A549 (cell line): ENCODE measurements around the gene CYSRT1. TPM values are rescaled to one million over a fixed set of nuclear protein-coding genes. Genes with fewer than 3 reads are reported as not detected.

ENCODE experiments used
- ATAC-seq, 2 experiments: fragments of 200-7000 bp in 1 of 2; fragments of >200 bp in 1 of 2; cut with Nextera tagmentation in 1 of 2; cut with Tn5 transposase in 1 of 2; 3 replicates each; pipeline versions ENCODE4 v1.8.0 to v1.9.1; 2018 to 2020; ENCODE audit warnings: mild to moderate bottlenecking in 1 of 2, moderate library complexity in 1 of 2
- CTCF ChIA-PET: fragments of 300-600 bp; sonication (Branson Sonifier 250); formaldehyde crosslinking; extraction: SDS; loops from one replicate; lab custom pipeline; 2021; ENCODE audit warnings: antibody characterized with exemption, inconsistent platforms; lab: Yijun Ruan, JAX
- POLR2A ChIA-PET: fragments of 350-600 bp; formaldehyde crosslinking; extraction: SDS; loops from one replicate; lab custom pipeline; 2021; ENCODE audit warnings: antibody characterized with exemption, inconsistent platforms; lab: Yijun Ruan, JAX
- DNase-seq, 2 experiments: peaks; one replicate each; pipeline versions ENCODE4 v3.0.0 to v3.0.0-alpha.2; 2011 to 2016; ENCODE audit warnings: low read depth in 1 of 2, low spot score in 1 of 2
- FAIRE-seq: peaks from 2 replicates; lab custom pipeline; 2011; peaks lifted over from hg19 to GRCh38; lab: Jason Lieb, UNC
- H3K27ac ChIP-seq, 2 experiments: fragments of >200 bp; sonication (Bioruptor Twin); formaldehyde crosslinking; 3 replicates each; pipeline ENCODE4 v1.5.1; 2016 to 2017
- H3K4me1 ChIP-seq: fragments of >200 bp; sonication (Bioruptor Twin); formaldehyde crosslinking; 3 replicates; pipeline ENCODE4 v1.6.1; 2016
- H3K4me2 ChIP-seq: fragments of >200 bp; sonication (Bioruptor Twin); formaldehyde crosslinking; 3 replicates; pipeline ENCODE4 v1.6.1; 2016
- H3K4me3 ChIP-seq: fragments of >200 bp; sonication (Bioruptor Twin); formaldehyde crosslinking; 3 replicates; pipeline ENCODE4 v1.5.1; 2016
- H3K9me3 ChIP-seq: fragments of >200 bp; sonication (Bioruptor Twin); formaldehyde crosslinking; 3 replicates; pipeline ENCODE4 v1.6.1; 2016
- BHLHE40 ChIP-seq: IDR thresholded peaks from 2 replicates; pipeline ENCODE4 v1.6.1; 2012; ENCODE audit warnings: low read depth, low read length, inconsistent platforms
- EHMT2 ChIP-seq: fragments of 200-600 bp; sonication (generic); IDR thresholded peaks from 2 replicates; pipeline ENCODE4 v1.6.1; 2016; ENCODE audit warnings: antibody characterized with exemption, low read depth, mild to moderate bottlenecking, moderate library complexity
- FOSL2 ChIP-seq, 2 experiments: fragments of 450-650 bp in 1 of 2; fragments of >200 bp in 1 of 2; sonication (Bioruptor Twin) in 1 of 2; formaldehyde crosslinking; IDR thresholded peaks; 2 replicates each; pipeline versions ENCODE4 v1.5.0 to v1.6.1; 2016 to 2020; ENCODE audit warnings: mild to moderate bottlenecking in 1 of 2, moderate library complexity in 1 of 2
- FOXS1 ChIP-seq: fragments of 250-450 bp; sonication (Bioruptor Pico); IDR thresholded peaks from 2 replicates; pipeline ENCODE4 v1.5.0; 2020; ENCODE audit warnings: mild to moderate bottlenecking, moderate library complexity
- HOXA7 ChIP-seq: fragments of 250-450 bp; sonication (Bioruptor Pico); IDR thresholded peaks from 2 replicates; pipeline ENCODE4 v1.5.0; 2020; ENCODE audit warnings: mild to moderate bottlenecking, moderate library complexity
- JUN ChIP-seq, 2 experiments: fragments of >200 bp; sonication (Bioruptor Twin); formaldehyde crosslinking; IDR thresholded peaks; 2 replicates in 1 of 2; 3 replicates in 1 of 2; pipeline ENCODE4 v1.6.1; 2016 to 2017
- KDM5A ChIP-seq: fragments of 200-600 bp; sonication (generic); IDR thresholded peaks from 2 replicates; pipeline ENCODE4 v1.6.1; 2016; ENCODE audit warnings: antibody characterized with exemption, mild to moderate bottlenecking
- MAFK ChIP-seq: fragments of 450-650 bp; IDR thresholded peaks from 2 replicates; pipeline ENCODE4 v1.6.1; 2014; ENCODE audit not compliant: partially characterized antibody
- MYC ChIP-seq: IDR thresholded peaks from 2 replicates; pipeline ENCODE4 v1.6.1; 2012; ENCODE audit warnings: mild to moderate bottlenecking, inconsistent platforms, low read length, improper control_type of control experiment, borderline replicate concordance
- NFE2L2 ChIP-seq: fragments of 150-350 bp; conservative IDR thresholded peaks from 2 replicates; pipeline ENCODE4 v1.6.1; 2014; ENCODE audit warnings: low read length
- PHF8 ChIP-seq: fragments of 200-600 bp; sonication (generic); IDR thresholded peaks from 2 replicates; pipeline ENCODE4 v1.6.1; 2016; ENCODE audit warnings: low read depth, mild to moderate bottlenecking, antibody characterized with exemption, moderate library complexity, borderline replicate concordance
- POLR2A ChIP-seq: IDR thresholded peaks from 2 replicates; pipeline ENCODE4 v1.6.1; 2012; ENCODE audit warnings: mild to moderate bottlenecking, low read length
- POLR2AphosphoS2 ChIP-seq: conservative IDR thresholded peaks from 2 replicates; pipeline ENCODE4 v1.6.1; 2012; ENCODE audit warnings: low read length, improper control_type of control experiment, inconsistent platforms
- RNF2 ChIP-seq: fragments of 200-600 bp; sonication (generic); IDR thresholded peaks from 2 replicates; pipeline ENCODE4 v1.6.1; 2016; ENCODE audit warnings: low read depth, mild to moderate bottlenecking, antibody characterized with exemption, moderate library complexity, borderline replicate concordance
- SREBF2 ChIP-seq: fragments of 450-650 bp; IDR thresholded peaks from 2 replicates; pipeline ENCODE4 v1.6.1; 2014; ENCODE audit warnings: mild to moderate bottlenecking, moderate library complexity
- TFCP2L1 ChIP-seq: fragments of 250-450 bp; sonication (Bioruptor Pico); IDR thresholded peaks from 2 replicates; pipeline ENCODE4 v1.5.0; 2021; ENCODE audit warnings: mild to moderate bottlenecking
- USF2 ChIP-seq: fragments of 450-650 bp; IDR thresholded peaks from 2 replicates; pipeline ENCODE4 v1.6.1; 2014; ENCODE audit warnings: antibody characterized with exemption
- ZFP36 ChIP-seq: fragments of 450-650 bp; IDR thresholded peaks from 2 replicates; pipeline ENCODE4 v1.6.1; 2014; ENCODE audit warnings: borderline replicate concordance; ENCODE audit not compliant: partially characterized antibody
- ZSCAN20 ChIP-seq: fragments of 250-450 bp; sonication (Bioruptor Pico); IDR thresholded peaks from 2 replicates; pipeline ENCODE4 v1.8.0; 2022; ENCODE audit warnings: mild to moderate bottlenecking, moderate library complexity
- WGBS: methylation state at CpG from one replicate; pipeline ENCODE4 v1.1.6; 2017; ENCODE audit errors: missing lambda C conversion rate; 5-methylcytosine and 5-hydroxymethylcytosine counted together
- polyA plus RNA-seq, 4 experiments: library from polyadenylated mRNA; depleted of rRNA in 3 of 4; stranded (reverse); fragments of >200 nt; fragmentation: RNase III in 1 of 4; extraction: RNeasy Plus Mini Kit Qiagen cat#74134 plus additional on column Dnase treatment in 1 of 4; gene quantifications; 2 replicates in 3 of 4; 3 replicates in 1 of 4; pipeline ENCODE4 v1.2.3, GENCODE V29; 2011 to 2017
- TF ChIP-seq, protein P1 (sequence below): fragments of >200 bp; sonication (Bioruptor Twin); formaldehyde crosslinking; IDR thresholded peaks from 3 replicates; pipeline ENCODE4 v1.6.1; 2016
- TF ChIP-seq, protein P2 (sequence below): fragments of 200-600 bp; sonication (generic); IDR thresholded peaks from 2 replicates; pipeline ENCODE4 v1.6.1; 2016; ENCODE audit warnings: antibody characterized with exemption, mild to moderate bottlenecking, moderate library complexity

CYSRT1 gene
- polyA plus RNA-seq, 2 of the 4 experiments (the other 2 are of a cell fraction): 0.30 to 0.81 TPM

GRCh38 chr9:137200311-137201204, 24.4 kb upstream of the CYSRT1 start, which contains the start of gene TPRN:
TPRN (minus strand) TSS chr9:137200741; CDS start chr9:137200711, 30 bp downstream.
- H3K9me3 ChIP-seq: no peaks in the 10 kb centered on the region
- ChIA-PET CTCF (interaction anchor here (0.7 to 1.7 kb wide), 7 partner anchors 11 to 171 kb away, joined by 3 to 14 read pairs (median 5); partner anchors contain the start of genes ANAPC2, RNF224 and SSNA1), POLR2A (interaction anchor here (0.6 to 2.5 kb wide), 19 partner anchors 9 to 848 kb away, joined by 3 to 38 read pairs (median 4); partner anchors contain the start of genes ANAPC2, CYSRT1, MAN1B1 and SSNA1)
- DNase-seq (peak; percentile 98 to 100), FAIRE-seq (no peak), ATAC-seq (peak; percentile 87 to 96)
- 0 out of 2 replicates have a peak, but pooled peaks have one; percentile 29 for TF ChIP-seq PHF8
- no peak for TF ChIP-seq SREBF2
- no peak for TF ChIP-seq ZSCAN20 (CRISPR knock-in tag)
- TF ChIP-seq EHMT2: no peak
- no peak for TF ChIP-seq FOSL2 (IDR thresholded peaks at IDR 0.05)
- TF ChIP-seq FOSL2 (CRISPR knock-in tag; IDR thresholded peaks at IDR 0.05): no peak
- TF ChIP-seq HOXA7 (CRISPR knock-in tag): no peak
- TF ChIP-seq TFCP2L1 (CRISPR knock-in tag): no peak
- TF ChIP-seq, protein P1, sequence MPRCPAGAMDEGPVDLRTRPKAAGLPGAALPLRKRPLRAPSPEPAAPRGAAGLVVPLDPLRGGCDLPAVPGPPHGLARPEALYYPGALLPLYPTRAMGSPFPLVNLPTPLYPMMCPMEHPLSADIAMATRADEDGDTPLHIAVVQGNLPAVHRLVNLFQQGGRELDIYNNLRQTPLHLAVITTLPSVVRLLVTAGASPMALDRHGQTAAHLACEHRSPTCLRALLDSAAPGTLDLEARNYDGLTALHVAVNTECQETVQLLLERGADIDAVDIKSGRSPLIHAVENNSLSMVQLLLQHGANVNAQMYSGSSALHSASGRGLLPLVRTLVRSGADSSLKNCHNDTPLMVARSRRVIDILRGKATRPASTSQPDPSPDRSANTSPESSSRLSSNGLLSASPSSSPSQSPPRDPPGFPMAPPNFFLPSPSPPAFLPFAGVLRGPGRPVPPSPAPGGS: peak; percentile 89; the same call in 2 of the 3 replicates
- TF ChIP-seq JUN (IDR thresholded peaks at IDR 0.05): peak; percentile 71 to 93; a peak in 4 of 5 replicates
- peak; percentile 82 for TF ChIP-seq POLR2A
- TF ChIP-seq USF2: peak; percentile 75
- TF ChIP-seq MYC: no peak
- H3K4me3 ChIP-seq: peak within 1 kb of the TSS; percentile 60
- WGBS: 0% methylated on average over 22 of the region's 118 CpGs
- H3K4me1 ChIP-seq: peaks cover 38% of the 10 kb centered on the region
- H3K4me2 ChIP-seq: peak within 1 kb of the TSS; percentile 97
- peak within 1 kb of the TSS; percentile 80 to 87 for H3K27ac ChIP-seq

- ATAC-seq (no peak; a peak in 1 of 6 replicates), FAIRE-seq (no peak), DNase-seq (no peak)
- Histone ChIP-seq H3K4me3 (peak overlapping the region; percentile 60), H3K27ac (peak overlapping the region; percentile 80 to 87), H3K4me2 (peak overlapping the region; percentile 83), H3K4me1 (peaks cover 36% of the 10 kb centered on the region), H3K9me3 (no peaks in the 10 kb centered on the region)
- ChIA-PET POLR2A (interaction anchor here (0.6 to 2.5 kb wide), 19 partner anchors 9 to 849 kb away, joined by 3 to 38 read pairs (median 4); partner anchors contain the start of genes ANAPC2, CYSRT1, MAN1B1 and SSNA1), CTCF (interaction anchor here (1.2 to 3.7 kb wide), 8 partner anchors 9 to 172 kb away, joined by 3 to 17 read pairs (median 6); partner anchors contain the start of genes ANAPC2, RNF224 and SSNA1)
- WGBS: 40% methylated on average over 18 of the region's 23 CpGs
- TF ChIP-seq, protein P2, sequence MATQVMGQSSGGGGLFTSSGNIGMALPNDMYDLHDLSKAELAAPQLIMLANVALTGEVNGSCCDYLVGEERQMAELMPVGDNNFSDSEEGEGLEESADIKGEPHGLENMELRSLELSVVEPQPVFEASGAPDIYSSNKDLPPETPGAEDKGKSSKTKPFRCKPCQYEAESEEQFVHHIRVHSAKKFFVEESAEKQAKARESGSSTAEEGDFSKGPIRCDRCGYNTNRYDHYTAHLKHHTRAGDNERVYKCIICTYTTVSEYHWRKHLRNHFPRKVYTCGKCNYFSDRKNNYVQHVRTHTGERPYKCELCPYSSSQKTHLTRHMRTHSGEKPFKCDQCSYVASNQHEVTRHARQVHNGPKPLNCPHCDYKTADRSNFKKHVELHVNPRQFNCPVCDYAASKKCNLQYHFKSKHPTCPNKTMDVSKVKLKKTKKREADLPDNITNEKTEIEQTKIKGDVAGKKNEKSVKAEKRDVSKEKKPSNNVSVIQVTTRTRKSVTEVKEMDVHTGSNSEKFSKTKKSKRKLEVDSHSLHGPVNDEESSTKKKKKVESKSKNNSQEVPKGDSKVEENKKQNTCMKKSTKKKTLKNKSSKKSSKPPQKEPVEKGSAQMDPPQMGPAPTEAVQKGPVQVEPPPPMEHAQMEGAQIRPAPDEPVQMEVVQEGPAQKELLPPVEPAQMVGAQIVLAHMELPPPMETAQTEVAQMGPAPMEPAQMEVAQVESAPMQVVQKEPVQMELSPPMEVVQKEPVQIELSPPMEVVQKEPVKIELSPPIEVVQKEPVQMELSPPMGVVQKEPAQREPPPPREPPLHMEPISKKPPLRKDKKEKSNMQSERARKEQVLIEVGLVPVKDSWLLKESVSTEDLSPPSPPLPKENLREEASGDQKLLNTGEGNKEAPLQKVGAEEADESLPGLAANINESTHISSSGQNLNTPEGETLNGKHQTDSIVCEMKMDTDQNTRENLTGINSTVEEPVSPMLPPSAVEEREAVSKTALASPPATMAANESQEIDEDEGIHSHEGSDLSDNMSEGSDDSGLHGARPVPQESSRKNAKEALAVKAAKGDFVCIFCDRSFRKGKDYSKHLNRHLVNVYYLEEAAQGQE: no peak
- TF ChIP-seq ZFP36: no peak
- TF ChIP-seq NFE2L2: no peak
- no peak for TF ChIP-seq BHLHE40
- TF ChIP-seq KDM5A: no peak
- no peak for TF ChIP-seq POLR2AphosphoS2
- TF ChIP-seq MYC: no peak
- no peak for TF ChIP-seq FOXS1
- TF ChIP-seq HOXA7 (CRISPR knock-in tag): no peak
- TF ChIP-seq ZSCAN20 (CRISPR knock-in tag): no peak
- TF ChIP-seq MAFK: no peak
- no peak for TF ChIP-seq RNF2
Measured at GRCh38 chr9:137201205-137201868, 23.6 kb upstream of the CYSRT1 start.
